ENCODE data around the gene RARRES1.

GRCh38 chr3:158747417-158747816 lies 15.2 kb upstream of the RARRES1 start:
- no peak for TF ChIP-seq CHD2 (IDR thresholded peaks at IDR 0.05; ENCODE audit: low read length, partially characterized antibody)
- no peak for TF ChIP-seq MYC (IDR thresholded peaks at IDR 0.05; ENCODE audit: borderline replicate concordance, low read length)
- TF ChIP-seq CTCF (IDR thresholded peaks at IDR 0.05): no peak
